AG09309 (cell line): ENCODE results near the gene SIX4.

Experiments used
- DNase-seq: peaks from one replicate; pipeline ENCODE4 v3.0.0-alpha.2; 2010; ENCODE audit warnings: low read depth
- H3K4me3 ChIP-seq: 2 replicates; pipeline ENCODE4 v1.5.1; 2011; ENCODE audit warnings: mild to moderate bottlenecking, low read depth, low read length, moderate library complexity; ENCODE audit not compliant: control insufficient read depth
- TF ChIP-seq, protein P1 (sequence below): IDR thresholded peaks from 2 replicates; pipeline ENCODE4 v1.5.1; 2011; ENCODE audit warnings: mild to moderate bottlenecking, low read depth, low read length, inconsistent platforms; ENCODE audit not compliant: insufficient read depth, control insufficient read depth; ENCODE audit errors: missing control alignments

SIX4 gene

DNA sequence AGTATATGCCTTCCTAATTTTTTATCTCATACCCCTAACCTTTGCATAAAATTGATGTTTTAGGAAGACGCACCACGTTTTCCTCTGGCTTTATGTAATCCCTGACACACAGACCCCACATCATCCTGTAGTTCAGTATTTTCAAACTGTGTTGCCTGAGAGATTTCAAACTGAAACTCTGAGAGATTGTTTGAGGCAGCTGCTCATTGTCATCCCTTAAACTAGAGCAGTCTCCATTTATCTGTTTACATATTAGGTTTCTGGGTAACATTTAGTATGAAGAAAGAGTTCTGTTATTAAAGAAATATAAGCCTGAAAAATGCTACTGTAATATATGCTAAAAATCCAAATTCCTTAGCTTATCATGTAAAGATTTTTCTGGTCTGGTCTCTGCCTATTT, 34.7 kb upstream of the SIX4 start:
- no peak overlapping the region for H3K4me3 ChIP-seq
- no peak for DNase-seq
- TF ChIP-seq, protein P1, sequence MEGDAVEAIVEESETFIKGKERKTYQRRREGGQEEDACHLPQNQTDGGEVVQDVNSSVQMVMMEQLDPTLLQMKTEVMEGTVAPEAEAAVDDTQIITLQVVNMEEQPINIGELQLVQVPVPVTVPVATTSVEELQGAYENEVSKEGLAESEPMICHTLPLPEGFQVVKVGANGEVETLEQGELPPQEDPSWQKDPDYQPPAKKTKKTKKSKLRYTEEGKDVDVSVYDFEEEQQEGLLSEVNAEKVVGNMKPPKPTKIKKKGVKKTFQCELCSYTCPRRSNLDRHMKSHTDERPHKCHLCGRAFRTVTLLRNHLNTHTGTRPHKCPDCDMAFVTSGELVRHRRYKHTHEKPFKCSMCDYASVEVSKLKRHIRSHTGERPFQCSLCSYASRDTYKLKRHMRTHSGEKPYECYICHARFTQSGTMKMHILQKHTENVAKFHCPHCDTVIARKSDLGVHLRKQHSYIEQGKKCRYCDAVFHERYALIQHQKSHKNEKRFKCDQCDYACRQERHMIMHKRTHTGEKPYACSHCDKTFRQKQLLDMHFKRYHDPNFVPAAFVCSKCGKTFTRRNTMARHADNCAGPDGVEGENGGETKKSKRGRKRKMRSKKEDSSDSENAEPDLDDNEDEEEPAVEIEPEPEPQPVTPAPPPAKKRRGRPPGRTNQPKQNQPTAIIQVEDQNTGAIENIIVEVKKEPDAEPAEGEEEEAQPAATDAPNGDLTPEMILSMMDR: no peak

DNA sequence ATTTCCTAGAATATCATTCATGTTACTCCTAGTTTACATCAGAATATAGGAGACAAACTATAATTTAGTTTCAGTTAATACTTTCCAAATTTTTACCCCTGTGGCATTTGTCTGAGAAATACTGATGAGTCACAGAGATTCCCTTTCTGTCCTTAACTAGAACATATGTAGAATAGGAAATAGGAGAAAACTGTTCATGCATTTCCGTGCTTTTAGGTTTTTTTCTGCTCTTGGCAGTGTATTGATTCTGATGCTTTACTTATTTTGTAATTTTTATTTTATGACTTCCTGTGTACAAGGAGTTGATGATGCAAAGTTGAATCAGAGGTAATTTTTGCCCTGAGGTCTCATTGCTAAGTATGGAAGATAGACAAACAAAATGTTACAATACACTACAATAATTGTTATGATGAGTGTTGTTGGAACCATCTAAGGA, 33.4 kb upstream of the SIX4 start:
- no peak overlapping the region for H3K4me3 ChIP-seq
- TF ChIP-seq, protein P1: no peak
- peak; percentile 46 for DNase-seq

DNA sequence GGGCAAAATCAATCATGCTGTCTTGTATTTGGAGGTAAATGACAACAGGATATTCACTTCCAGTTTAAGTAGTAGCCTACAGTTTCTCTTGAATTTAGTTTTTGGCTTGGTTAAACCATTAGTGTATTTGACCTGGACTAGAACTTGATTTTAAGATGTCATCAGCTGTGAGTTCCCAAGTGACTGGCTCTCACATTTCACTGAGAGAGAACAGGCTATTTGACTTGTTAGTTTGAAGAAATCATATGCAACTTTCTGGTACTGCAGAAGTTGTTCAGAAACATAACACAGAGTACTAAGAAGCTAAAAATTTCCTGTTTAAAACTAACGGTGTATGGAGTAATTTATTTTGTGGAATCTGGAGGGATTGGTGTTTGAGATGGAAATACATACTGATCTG, 32.7 kb upstream of the SIX4 start:
- no peak for DNase-seq
- no peak overlapping the region for H3K4me3 ChIP-seq
- TF ChIP-seq, protein P1: no peak

DNA sequence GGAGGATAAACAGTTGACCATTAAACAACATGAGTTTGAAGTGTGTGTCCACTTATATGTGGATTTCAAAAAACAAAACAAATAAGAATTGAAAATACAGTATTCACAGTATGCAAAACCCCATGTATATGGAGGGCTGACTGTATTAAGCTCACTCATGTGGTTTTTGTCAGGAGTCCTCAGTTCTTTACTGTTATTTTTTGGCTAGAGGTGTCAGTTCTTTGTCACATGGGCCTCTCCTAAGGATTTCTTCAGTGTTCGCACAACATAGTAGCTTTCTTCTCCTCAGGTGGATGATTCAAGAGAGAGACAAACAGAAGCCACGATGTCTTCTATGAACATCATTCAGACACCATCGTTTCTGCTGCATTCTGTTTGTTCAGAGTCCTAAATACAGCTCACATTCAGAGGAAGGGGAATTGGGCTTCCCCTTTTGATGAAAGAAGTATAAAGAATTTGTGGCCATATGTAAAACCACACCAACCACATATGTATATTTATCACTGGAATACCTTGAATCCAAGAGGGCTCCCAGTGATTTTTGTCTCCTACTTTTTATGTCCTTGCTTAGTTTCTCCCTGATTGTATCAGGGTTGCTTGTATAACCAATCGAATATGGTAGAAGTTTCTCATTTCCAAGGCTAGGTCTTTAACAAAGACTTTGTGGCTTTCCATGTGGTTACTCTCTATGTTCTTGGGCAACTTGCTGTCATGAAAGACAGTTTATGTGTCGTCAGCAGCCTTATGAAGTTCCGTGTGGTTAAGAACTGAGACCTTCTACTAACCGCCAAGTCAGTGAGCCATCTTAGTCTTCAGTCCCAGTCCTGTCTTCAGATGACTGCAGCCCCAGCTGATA, 29.3 kb upstream of the SIX4 start:
- no peak overlapping the region for H3K4me3 ChIP-seq
- DNase-seq: peak; percentile 35
- TF ChIP-seq, protein P1: no peak

DNA sequence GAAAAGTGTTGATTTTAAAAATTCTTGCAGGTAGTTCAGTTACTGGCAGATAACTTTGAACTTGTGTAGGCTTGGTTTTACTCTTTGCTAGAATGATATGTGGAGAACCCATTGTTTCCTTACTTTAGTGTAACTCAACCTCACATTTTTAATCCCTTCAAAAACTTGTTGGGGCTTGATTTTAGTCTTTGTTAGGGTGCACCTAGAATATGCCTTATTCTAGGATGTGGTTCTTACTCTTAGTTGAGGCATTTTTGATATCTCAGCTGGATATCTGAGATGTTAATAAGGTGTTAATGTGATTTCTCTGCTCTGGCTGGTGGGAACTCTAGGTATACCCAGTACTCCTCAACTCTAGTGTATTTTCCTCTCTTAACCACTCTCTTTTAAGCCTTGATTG, 20.4 kb upstream of the SIX4 start:
- no peak for DNase-seq
- TF ChIP-seq, protein P1: no peak
- no peak overlapping the region for H3K4me3 ChIP-seq

DNA sequence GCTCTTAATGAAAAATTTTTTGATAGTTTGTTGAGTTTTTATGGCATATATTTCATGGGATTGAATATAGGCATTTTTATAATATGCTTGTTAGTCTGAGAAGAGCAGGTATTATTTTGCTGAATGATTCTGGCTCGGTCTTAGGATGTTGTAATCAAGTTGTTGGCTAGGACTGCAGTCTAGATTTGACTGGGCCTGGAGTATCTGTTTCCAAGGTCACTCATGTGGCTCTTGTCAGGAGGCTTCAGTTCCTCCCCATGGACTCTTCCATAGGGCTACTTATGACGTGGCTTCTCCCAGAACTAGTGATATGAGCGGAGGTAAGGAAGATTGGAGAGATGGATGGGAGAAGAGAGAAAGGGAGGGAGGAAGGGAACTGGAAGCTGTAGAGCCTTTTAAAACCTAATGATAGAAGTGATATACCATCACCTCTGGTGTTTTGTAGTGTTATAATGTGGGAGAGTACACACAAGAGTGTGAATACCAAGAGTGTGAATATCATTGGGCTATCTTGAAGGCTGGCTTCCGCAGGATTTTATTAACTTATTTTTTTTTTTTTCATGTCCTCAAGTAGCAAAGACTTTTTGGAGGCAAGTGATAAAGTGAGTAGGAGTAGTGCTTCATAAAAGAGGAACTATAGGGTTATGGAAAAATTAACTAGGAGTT, 14.8 kb upstream of the SIX4 start:
- TF ChIP-seq, protein P1: no peak
- DNase-seq: no peak
- H3K4me3 ChIP-seq: no peak overlapping the region
